Vagina (tissue), 2 donors: ENCODE measurements around the gene CCDC183. TPM values are rescaled to one million over a fixed set of nuclear protein-coding genes. Genes with fewer than 3 reads are reported as not detected.

Experiments used
- DNase-seq, 2 donors: peaks; one replicate each; pipeline ENCODE4 v3.0.0-alpha.2; 2017; ENCODE audit errors: extremely low spot score in 2 of 2
- H3K27ac ChIP-seq: fragments of 200-600 bp; sonication (generic); one replicate; pipeline ENCODE4 v1.5.1; 2019
- H3K27me3 ChIP-seq: fragments of 200-600 bp; sonication (generic); one replicate; pipeline ENCODE4 v1.5.1; 2019
- H3K36me3 ChIP-seq, 2 donors: fragments of 200-600 bp; sonication (generic); one replicate each; pipeline ENCODE4 v1.5.1; 2017 to 2019
- H3K4me1 ChIP-seq: fragments of 200-600 bp; sonication (generic); one replicate; pipeline ENCODE4 v1.5.1; 2019
- H3K4me3 ChIP-seq, 2 donors: fragments of 200-600 bp; sonication (generic); 1 replicate in 1 of 2; 2 replicates in 1 of 2; pipeline ENCODE4 v1.5.1; 2016 to 2019
- H3K9me3 ChIP-seq: fragments of 200-600 bp; sonication (generic); one replicate; pipeline ENCODE4 v1.5.1; 2019
- POLR2A ChIP-seq, 2 donors: fragments of 450-650 bp; IDR thresholded peaks; one replicate each; pipeline ENCODE4 v1.6.1; 2017; ENCODE audit warnings: antibody characterized with exemption in 2 of 2, mild to moderate bottlenecking in 2 of 2, moderate library complexity in 2 of 2
- POLR2AphosphoS5 ChIP-seq, 2 donors: sonication (generic); formaldehyde crosslinking; IDR thresholded peaks; one replicate each; pipeline ENCODE4 v1.9.0; 2017; ENCODE audit warnings: antibody characterized with exemption in 2 of 2, mild to moderate bottlenecking in 2 of 2, low read depth in 1 of 2; ENCODE audit not compliant: insufficient read depth in 1 of 2
- intact Hi-C: fragments of 100-400 bp; cut with DNase I; formaldehyde crosslinking; loops from one replicate; pipeline ENCODE4 v1.15.1; 2023
- total RNA-seq: library from RNA; depleted of rRNA; stranded (reverse); fragments of >200 nt; gene quantifications from one replicate; pipeline ENCODE4 v1.2.3, GENCODE V29; 2016
- TF ChIP-seq, protein P1 (sequence below), 3 experiments: fragments of 450-650 bp in 2 of 3; fragments of 200-600 bp in 1 of 3; sonication (generic) in 1 of 3; IDR thresholded peaks; one replicate each; pipeline ENCODE4 v1.5.1; 2017 to 2019; ENCODE audit warnings: antibody characterized with exemption in 3 of 3, mild to moderate bottlenecking in 2 of 3, moderate library complexity in 2 of 3

Gene CCDC183
- not detected for total RNA-seq

- Histone ChIP-seq H3K27me3 (no peaks in the 10 kb centered on the region), H3K9me3 (no peaks in the 10 kb centered on the region), H3K36me3 (no peaks in the 10 kb centered on the region), H3K4me1 (peaks cover 45% of the 10 kb centered on the region), H3K4me3 (no peak within 1 kb of the TSS), H3K27ac (no peak within 1 kb of the TSS)
- intact Hi-C loops = no loop called here
- TF ChIP-seq POLR2AphosphoS5 (IDR thresholded peaks at IDR 0.05; ENCODE audit: insufficient read depth in 1 of 2, low read depth in 1 of 2) (no peak), POLR2A (IDR thresholded peaks at IDR 0.05) (no peak)
- TF ChIP-seq, protein P1, sequence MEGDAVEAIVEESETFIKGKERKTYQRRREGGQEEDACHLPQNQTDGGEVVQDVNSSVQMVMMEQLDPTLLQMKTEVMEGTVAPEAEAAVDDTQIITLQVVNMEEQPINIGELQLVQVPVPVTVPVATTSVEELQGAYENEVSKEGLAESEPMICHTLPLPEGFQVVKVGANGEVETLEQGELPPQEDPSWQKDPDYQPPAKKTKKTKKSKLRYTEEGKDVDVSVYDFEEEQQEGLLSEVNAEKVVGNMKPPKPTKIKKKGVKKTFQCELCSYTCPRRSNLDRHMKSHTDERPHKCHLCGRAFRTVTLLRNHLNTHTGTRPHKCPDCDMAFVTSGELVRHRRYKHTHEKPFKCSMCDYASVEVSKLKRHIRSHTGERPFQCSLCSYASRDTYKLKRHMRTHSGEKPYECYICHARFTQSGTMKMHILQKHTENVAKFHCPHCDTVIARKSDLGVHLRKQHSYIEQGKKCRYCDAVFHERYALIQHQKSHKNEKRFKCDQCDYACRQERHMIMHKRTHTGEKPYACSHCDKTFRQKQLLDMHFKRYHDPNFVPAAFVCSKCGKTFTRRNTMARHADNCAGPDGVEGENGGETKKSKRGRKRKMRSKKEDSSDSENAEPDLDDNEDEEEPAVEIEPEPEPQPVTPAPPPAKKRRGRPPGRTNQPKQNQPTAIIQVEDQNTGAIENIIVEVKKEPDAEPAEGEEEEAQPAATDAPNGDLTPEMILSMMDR (IDR thresholded peaks at IDR 0.05) = no peak
- DNase-seq = no peak
Measured at GRCh38 chr9:136796238-136796774, at the start of gene CCDC183. TSS of gene CCDC183 (plus strand) at chr9:136796338. CDS start at chr9:136796398, 60 bp downstream.

DNA sequence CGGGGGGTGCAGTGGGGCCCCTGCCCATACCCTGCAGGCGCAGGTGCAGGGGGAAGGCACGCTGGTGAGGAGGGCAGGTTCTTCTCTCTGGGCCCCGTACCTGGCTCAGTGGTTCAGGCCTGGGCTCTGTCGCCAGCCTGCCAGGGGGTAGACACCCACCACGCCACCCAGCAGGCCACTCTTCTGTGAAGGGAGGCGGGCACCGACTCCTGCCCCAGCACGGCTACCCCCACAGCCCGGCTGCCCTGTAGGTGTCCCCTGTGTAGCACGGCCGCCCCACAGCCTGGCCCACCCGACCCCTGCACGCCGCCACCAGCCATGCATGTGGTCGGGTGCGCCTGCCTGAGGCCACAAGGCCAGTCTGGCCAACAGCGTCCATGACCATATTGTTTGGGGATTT lies 49.5 kb upstream of the CCDC183 start:
- H3K27ac ChIP-seq = no peak overlapping the region
- H3K9me3 ChIP-seq = no peaks in the 10 kb centered on the region
- TF ChIP-seq, protein P1 (IDR thresholded peaks at IDR 0.05) = no peak
- no peak for TF ChIP-seq POLR2AphosphoS5 (IDR thresholded peaks at IDR 0.05; ENCODE audit: insufficient read depth in 1 of 2, low read depth in 1 of 2)
- TF ChIP-seq POLR2A (IDR thresholded peaks at IDR 0.05) = no peak
- no peak overlapping the region for H3K4me3 ChIP-seq
- no peaks in the 10 kb centered on the region for H3K36me3 ChIP-seq
- H3K4me1 ChIP-seq = peaks cover 23% of the 10 kb centered on the region
- peaks cover 3% of the 10 kb centered on the region for H3K27me3 ChIP-seq
- DNase-seq = no peak
- intact Hi-C loops = no loop called here

DNA sequence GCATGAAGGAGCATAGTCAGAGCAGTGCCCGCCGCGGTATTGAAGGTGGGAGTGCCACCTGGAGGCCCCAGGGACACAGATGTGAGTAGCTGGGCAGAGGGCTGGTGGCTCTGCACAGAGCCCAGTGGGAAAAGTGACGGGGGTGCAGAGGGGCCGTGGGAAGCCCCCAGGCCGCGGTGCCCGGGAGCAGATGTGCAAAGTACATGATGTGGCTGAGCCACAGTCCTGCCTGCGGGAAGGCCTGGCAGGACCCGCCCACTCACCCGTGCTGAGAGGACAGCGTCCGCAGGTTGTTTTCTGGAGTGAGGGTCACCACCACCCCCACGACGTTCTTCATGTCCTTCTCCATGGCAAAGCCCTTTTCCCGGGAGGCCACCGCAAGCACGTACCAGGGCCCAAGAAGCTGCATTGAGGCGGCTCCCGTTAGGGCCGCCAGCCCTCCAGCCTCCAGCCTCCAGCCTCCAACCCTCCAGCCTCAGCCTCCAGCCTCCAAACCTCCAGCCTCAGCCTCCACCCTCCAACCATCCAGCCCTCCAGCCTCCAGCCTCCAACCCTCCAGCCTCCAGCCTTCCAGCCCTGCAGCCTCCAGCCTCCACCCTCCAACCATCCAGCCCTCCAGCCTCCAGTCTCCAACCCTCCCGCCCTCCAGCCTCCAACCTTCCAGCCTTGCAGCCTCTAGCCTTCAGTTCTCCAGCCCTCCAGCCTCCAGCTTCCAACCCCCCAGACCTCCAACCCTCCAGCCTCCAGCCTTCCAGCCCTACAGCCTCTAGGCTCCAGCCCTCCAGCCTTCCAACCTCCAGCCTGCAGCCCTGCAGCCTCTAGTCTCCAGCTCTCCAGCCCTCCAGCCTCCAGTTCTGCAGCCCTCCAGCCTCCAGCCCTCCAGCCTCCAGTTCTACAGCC lies 48.7 kb upstream of the CCDC183 start:
- DNase-seq = no peak
- Histone ChIP-seq H3K27me3 (peaks cover under 1% of the 10 kb centered on the region), H3K4me1 (peaks cover 15% of the 10 kb centered on the region), H3K27ac (no peak overlapping the region), H3K36me3 (no peaks in the 10 kb centered on the region), H3K4me3 (no peak overlapping the region), H3K9me3 (no peaks in the 10 kb centered on the region)
- no peak for TF ChIP-seq POLR2AphosphoS5 (IDR thresholded peaks at IDR 0.05; ENCODE audit: insufficient read depth in 1 of 2, low read depth in 1 of 2)
- no peak for TF ChIP-seq POLR2A (IDR thresholded peaks at IDR 0.05)
- TF ChIP-seq, protein P1 (IDR thresholded peaks at IDR 0.05) = no peak
- intact Hi-C loops = no loop called here

- Histone ChIP-seq H3K36me3 (no peaks in the 10 kb centered on the region), H3K4me1 (peaks cover 7% of the 10 kb centered on the region), H3K9me3 (no peaks in the 10 kb centered on the region), H3K27me3 (no peaks in the 10 kb centered on the region), H3K4me3 (no peak within 1 kb of the TSS), H3K27ac (no peak within 1 kb of the TSS)
- intact Hi-C loops = no loop called here
- TF ChIP-seq, protein P1 (IDR thresholded peaks at IDR 0.05) = no peak
- TF ChIP-seq POLR2A (IDR thresholded peaks at IDR 0.05) (no peak), POLR2AphosphoS5 (IDR thresholded peaks at IDR 0.05; ENCODE audit: insufficient read depth in 1 of 2, low read depth in 1 of 2) (no peak)
- DNase-seq = no peak
Measured at GRCh38 chr9:136748201-136748600, 47.9 kb upstream of the CCDC183 start, which contains the start of gene LCN6. TSS of gene LCN6 (minus strand) at chr9:136748525. CDS start at chr9:136748483, 42 bp downstream.
